ENCODE measurements around the gene TWNK.

The TWNK gene

GRCh38 chr10:100998183-100998990 is 11.0 kb downstream of the TWNK start:
- no peaks in the 10 kb centered on the region for H3K27me3 ChIP-seq (ENCODE audit: insufficient read depth, poor library complexity, severe bottlenecking)
- TF ChIP-seq SPI1 (IDR thresholded peaks at IDR 0.05; ENCODE audit: borderline replicate concordance, low read depth) (no peak), GABPA (IDR thresholded peaks at IDR 0.05; ENCODE audit: low read depth) (no peak), REST (IDR thresholded peaks at IDR 0.05; ENCODE audit: insufficient replicate concordance, low read depth) (no peak), POLR2AphosphoS5 (IDR thresholded peaks at IDR 0.05; ENCODE audit: low read depth) (peak; percentile 43; the same call in 1 of the 2 replicates), CTCF (IDR thresholded peaks at IDR 0.05; ENCODE audit: insufficient read depth, low read length) (no peak)
- H3K4me3 ChIP-seq (replicated peaks; ENCODE audit: insufficient read depth, low read length) = peak overlapping the region; percentile 81
- peak; percentile 71 to 82 for DNase-seq (ENCODE audit: low read depth in 1 of 2, low spot score in 1 of 2)
- H3K27ac ChIP-seq (replicated peaks) = peak overlapping the region; percentile 84

GRCh38 chr10:100998991-100999741 is 11.8 kb downstream of the TWNK start:
- H3K27me3 ChIP-seq (ENCODE audit: insufficient read depth, poor library complexity, severe bottlenecking) = no peaks in the 10 kb centered on the region
- TF ChIP-seq REST (IDR thresholded peaks at IDR 0.05; ENCODE audit: insufficient replicate concordance, low read depth) = no peak
- TF ChIP-seq CTCF (IDR thresholded peaks at IDR 0.05; ENCODE audit: insufficient read depth, low read length) = peak; percentile 67
- TF ChIP-seq GABPA (IDR thresholded peaks at IDR 0.05; ENCODE audit: low read depth) = no peak
- TF ChIP-seq POLR2AphosphoS5 (IDR thresholded peaks at IDR 0.05; ENCODE audit: low read depth) = no peak; the same call in 1 of the 2 replicates
- peak; percentile 22; the same call in 1 of the 2 replicates for TF ChIP-seq SPI1 (IDR thresholded peaks at IDR 0.05; ENCODE audit: borderline replicate concordance, low read depth)
- H3K27ac ChIP-seq (replicated peaks) = peak overlapping the region; percentile 84
- peak overlapping the region; percentile 81 for H3K4me3 ChIP-seq (replicated peaks; ENCODE audit: insufficient read depth, low read length)
- peak; percentile 61 to 70 for DNase-seq (ENCODE audit: low read depth in 1 of 2, low spot score in 1 of 2)

- Histone ChIP-seq H3K4me3 (replicated peaks; ENCODE audit: insufficient read depth, low read length) (peak within 1 kb of the TSS; percentile 81), H3K27me3 (ENCODE audit: insufficient read depth, poor library complexity, severe bottlenecking) (no peaks in the 10 kb centered on the region), H3K27ac (replicated peaks) (peak within 1 kb of the TSS; percentile 84)
- DNase-seq (ENCODE audit: low read depth in 1 of 2, low spot score in 1 of 2) = no peak
- no peak for TF ChIP-seq SPI1 (IDR thresholded peaks at IDR 0.05; ENCODE audit: borderline replicate concordance, low read depth)
- TF ChIP-seq POLR2AphosphoS5 (IDR thresholded peaks at IDR 0.05; ENCODE audit: low read depth) = no peak
- TF ChIP-seq GABPA (IDR thresholded peaks at IDR 0.05; ENCODE audit: low read depth) = no peak
- no peak for TF ChIP-seq REST (IDR thresholded peaks at IDR 0.05; ENCODE audit: insufficient replicate concordance, low read depth)
- no peak for TF ChIP-seq CTCF (IDR thresholded peaks at IDR 0.05; ENCODE audit: insufficient read depth, low read length)
Measured at GRCh38 chr10:100999742-101000126, 12.4 kb downstream of the TWNK start, which contains the start of gene LZTS2. LZTS2 (plus strand) TSS chr10:100999808; CDS start chr10:101002539, 2,731 bp downstream.

Measured in HL-60 (cell line).